ENCODE data around the gene DLX3. TPM values are rescaled to one million over a fixed set of nuclear protein-coding genes. Genes with fewer than 3 reads are reported as not detected.
"Not testable (repeated sequence)": the region's sequence is repeated elsewhere in the genome, so short reads cannot be mapped to it uniquely, and the experiment has no call there.

Gene DLX3
- total and polyA plus RNA-seq, 4 donors, result not detected

GRCh38 chr17:50042211-50042610 is 47.2 kb upstream of the DLX3 start:
- Histone ChIP-seq H3K36me3 (ENCODE audit: control insufficient read depth in 4 of 4, insufficient read depth in 3 of 4, low read depth in 1 of 4, low read length in 3 of 4) (no peaks in the 10 kb centered on the region), H3K9me3 (ENCODE audit: control insufficient read depth in 4 of 4, low read length in 3 of 4) (no peaks in the 10 kb centered on the region), H3K27me3 (ENCODE audit: control insufficient read depth in 4 of 4, insufficient read depth in 4 of 4, low read length in 3 of 4) (no peaks in the 10 kb centered on the region), H3K4me1 (ENCODE audit: control insufficient read depth in 4 of 4, insufficient read depth in 4 of 4, low read length in 3 of 4) (no peaks in the 10 kb centered on the region), H3K27ac (ENCODE audit: low read depth in 1 of 2, low read length in 2 of 2) (no peak overlapping the region), H3K9ac (ENCODE audit: low read depth in 1 of 2, low read length in 2 of 2) (no peak overlapping the region), H3K4me3 (ENCODE audit: low read depth in 1 of 3, low read length in 3 of 3) (no peak overlapping the region)
- no peak for TF ChIP-seq SP1 (IDR thresholded peaks at IDR 0.05)
- TF ChIP-seq TAF1 (conservative IDR thresholded peaks at IDR 0.05), result no peak
- TF ChIP-seq YY1 (IDR thresholded peaks at IDR 0.05), result no peak
- TF ChIP-seq NR2F2 (IDR thresholded peaks at IDR 0.05), result no peak
- TF ChIP-seq, protein P1, sequence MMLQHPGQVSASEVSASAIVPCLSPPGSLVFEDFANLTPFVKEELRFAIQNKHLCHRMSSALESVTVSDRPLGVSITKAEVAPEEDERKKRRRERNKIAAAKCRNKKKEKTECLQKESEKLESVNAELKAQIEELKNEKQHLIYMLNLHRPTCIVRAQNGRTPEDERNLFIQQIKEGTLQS (IDR thresholded peaks at IDR 0.05), result no peak
- TF ChIP-seq ZBTB33 (IDR thresholded peaks at IDR 0.05), result no peak
- no peak for TF ChIP-seq HNF4A (conservative IDR thresholded peaks at IDR 0.05)
- no peak for TF ChIP-seq GABPA (IDR thresholded peaks at IDR 0.05 in 1 of 2, conservative IDR thresholded peaks at IDR 0.05 in 1 of 2)
- no peak for TF ChIP-seq CTCF (IDR thresholded peaks at IDR 0.05; ENCODE audit: low read depth, low read length, missing input control)
- TF ChIP-seq FOXA2 (IDR thresholded peaks at IDR 0.05), result no peak
- TF ChIP-seq RXRA (IDR thresholded peaks at IDR 0.05), result no peak
- no peak for TF ChIP-seq JUND (IDR thresholded peaks at IDR 0.05)
- TF ChIP-seq, protein P2, sequence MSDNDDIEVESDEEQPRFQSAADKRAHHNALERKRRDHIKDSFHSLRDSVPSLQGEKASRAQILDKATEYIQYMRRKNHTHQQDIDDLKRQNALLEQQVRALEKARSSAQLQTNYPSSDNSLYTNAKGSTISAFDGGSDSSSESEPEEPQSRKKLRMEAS (IDR thresholded peaks at IDR 0.05), result no peak
- no peak for TF ChIP-seq FOXA1 (IDR thresholded peaks at IDR 0.05)
- no peak for DNase-seq (ENCODE audit: low spot score)
- WGBS, result 95% methylated on average over 5 of the region's 5 CpGs

DNA sequence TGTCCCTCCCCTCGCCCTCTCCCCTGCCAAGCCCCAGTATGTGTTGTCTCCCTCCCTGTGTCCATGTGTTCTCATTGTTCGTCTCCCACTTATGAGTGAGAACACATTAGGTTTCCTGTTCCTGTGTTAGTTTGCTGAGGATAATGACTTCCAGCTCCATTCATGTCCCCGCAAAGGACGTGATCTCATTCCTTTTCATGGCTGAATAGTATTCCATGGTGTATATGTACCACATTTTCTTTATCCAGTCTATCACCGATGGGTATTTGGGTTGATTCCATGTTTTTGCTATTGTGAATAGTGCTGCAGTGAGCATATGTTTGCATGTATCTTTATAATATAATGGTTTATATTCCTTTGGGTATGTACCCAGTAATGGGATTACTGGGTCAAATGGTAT is 45.5 kb upstream of the DLX3 start:
- H3K4me1 ChIP-seq (ENCODE audit: control insufficient read depth in 4 of 4, insufficient read depth in 4 of 4, low read length in 3 of 4); DNase-seq (ENCODE audit: low spot score); H3K9ac ChIP-seq (ENCODE audit: low read depth in 1 of 2, low read length in 2 of 2); H3K36me3 ChIP-seq (ENCODE audit: control insufficient read depth in 4 of 4, insufficient read depth in 3 of 4, low read depth in 1 of 4, low read length in 3 of 4); H3K27ac ChIP-seq (ENCODE audit: low read depth in 1 of 2, low read length in 2 of 2); H3K27me3 ChIP-seq (ENCODE audit: control insufficient read depth in 4 of 4, insufficient read depth in 4 of 4, low read length in 3 of 4); H3K9me3 ChIP-seq (ENCODE audit: control insufficient read depth in 4 of 4, low read length in 3 of 4); H3K4me3 ChIP-seq (ENCODE audit: low read depth in 1 of 3, low read length in 3 of 3): not testable (repeated sequence)
- 92% methylated on average over 5 of the region's 5 CpGs for WGBS

GRCh38 chr17:50039058-50039457 is 44.0 kb upstream of the DLX3 start:
- Histone ChIP-seq H3K9ac (ENCODE audit: low read depth in 1 of 2, low read length in 2 of 2) (no peak overlapping the region), H3K4me1 (ENCODE audit: control insufficient read depth in 4 of 4, insufficient read depth in 4 of 4, low read length in 3 of 4) (no peaks in the 10 kb centered on the region), H3K4me3 (ENCODE audit: low read depth in 1 of 3, low read length in 3 of 3) (no peak overlapping the region), H3K27me3 (ENCODE audit: control insufficient read depth in 4 of 4, insufficient read depth in 4 of 4, low read length in 3 of 4) (peaks cover 0 to 3% (median 0%) of the 10 kb centered on the region in 4 donors), H3K27ac (ENCODE audit: low read depth in 1 of 2, low read length in 2 of 2) (no peak overlapping the region), H3K9me3 (ENCODE audit: control insufficient read depth in 4 of 4, low read length in 3 of 4) (no peaks in the 10 kb centered on the region), H3K36me3 (ENCODE audit: control insufficient read depth in 4 of 4, insufficient read depth in 3 of 4, low read depth in 1 of 4, low read length in 3 of 4) (no peaks in the 10 kb centered on the region)
- WGBS, result 81% methylated on average over 4 of the region's 4 CpGs
- DNase-seq (ENCODE audit: low spot score), result no peak
- no peak for TF ChIP-seq JUND (IDR thresholded peaks at IDR 0.05)
- TF ChIP-seq, protein P2 (IDR thresholded peaks at IDR 0.05), result no peak
- TF ChIP-seq HNF4A (conservative IDR thresholded peaks at IDR 0.05), result no peak
- TF ChIP-seq HNF4G (IDR thresholded peaks at IDR 0.05), result no peak
- TF ChIP-seq YY1 (IDR thresholded peaks at IDR 0.05), result no peak
- no peak for TF ChIP-seq FOXA1 (IDR thresholded peaks at IDR 0.05)
- TF ChIP-seq FOXA2 (IDR thresholded peaks at IDR 0.05), result no peak
- no peak for TF ChIP-seq CTCF (IDR thresholded peaks at IDR 0.05; ENCODE audit: low read depth, low read length, missing input control)
- no peak for TF ChIP-seq GABPA (IDR thresholded peaks at IDR 0.05 in 1 of 2, conservative IDR thresholded peaks at IDR 0.05 in 1 of 2)
- no peak for TF ChIP-seq TAF1 (conservative IDR thresholded peaks at IDR 0.05)
- TF ChIP-seq REST (IDR thresholded peaks at IDR 0.05), result no peak
- TF ChIP-seq, protein P1 (IDR thresholded peaks at IDR 0.05), result no peak
- TF ChIP-seq EGR1 (IDR thresholded peaks at IDR 0.05; ENCODE audit: low read depth in 2 of 2), result no peak
